Stimulated activated CD8-positive, alpha-beta memory T cell treated with anti-CD3 and anti-CD28 coated beads, Interleukin-12 subunit alpha, Interleukin-12 subunit beta, amount 100 ng/mL, for 1 hour (primary cell): ENCODE measurements around the gene ZSWIM5.
"Not testable (repeated sequence)": the region's sequence is repeated elsewhere in the genome, so short reads cannot be mapped to it uniquely, and the experiment has no call there.

Source experiments
- DNase-seq: peaks from one replicate; pipeline ENCODE4 v3.0.0-alpha.2; 2020; ENCODE audit warnings: low read depth

The ZSWIM5 gene

DNA sequence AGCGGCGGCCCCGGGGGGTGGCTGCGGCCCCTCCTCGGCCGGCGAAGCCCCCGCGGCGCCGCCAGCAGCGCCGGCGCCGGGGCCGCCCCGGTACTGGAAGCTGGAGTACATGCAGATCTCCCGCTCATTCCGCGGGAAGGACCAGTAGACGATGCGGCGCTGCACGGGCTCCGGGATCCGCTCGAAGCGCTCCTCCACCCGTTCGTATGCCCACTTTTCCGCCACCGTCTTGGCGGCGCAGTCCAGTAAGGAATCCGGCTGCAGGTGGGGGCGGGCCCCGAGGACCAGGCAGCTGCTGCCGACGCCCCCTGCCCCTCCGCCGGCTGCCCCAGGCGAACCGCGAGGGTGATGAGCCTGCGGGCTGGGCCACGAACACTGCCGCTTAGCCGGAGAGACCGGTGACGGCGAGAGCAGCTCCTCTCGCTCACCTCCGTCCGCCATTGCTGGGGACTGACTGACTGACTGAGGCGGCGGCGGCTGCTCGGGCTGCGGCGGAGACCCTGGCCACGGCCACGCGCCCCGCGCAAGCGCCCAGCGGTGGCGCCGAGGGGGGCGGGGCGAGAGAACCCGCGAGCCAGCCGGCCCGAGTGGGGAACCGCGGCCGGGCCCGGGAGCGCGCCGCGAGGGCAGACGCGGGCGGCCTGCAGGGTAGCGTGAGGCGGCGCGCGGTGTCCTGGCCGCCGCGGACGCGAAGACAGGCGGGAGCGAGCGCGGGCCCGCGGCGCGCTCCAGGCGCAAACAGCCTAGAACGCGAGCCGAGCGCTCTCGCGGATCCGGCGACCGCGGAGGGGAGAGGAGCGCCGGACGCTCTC is at the start of gene ZSWIM5:
Gene ZSWIM5 (minus strand): TSS at position 696 of the 812 bp plus-strand sequence. CDS start 255 bp downstream, at position 441.
- peak; percentile 24 for DNase-seq

DNA sequence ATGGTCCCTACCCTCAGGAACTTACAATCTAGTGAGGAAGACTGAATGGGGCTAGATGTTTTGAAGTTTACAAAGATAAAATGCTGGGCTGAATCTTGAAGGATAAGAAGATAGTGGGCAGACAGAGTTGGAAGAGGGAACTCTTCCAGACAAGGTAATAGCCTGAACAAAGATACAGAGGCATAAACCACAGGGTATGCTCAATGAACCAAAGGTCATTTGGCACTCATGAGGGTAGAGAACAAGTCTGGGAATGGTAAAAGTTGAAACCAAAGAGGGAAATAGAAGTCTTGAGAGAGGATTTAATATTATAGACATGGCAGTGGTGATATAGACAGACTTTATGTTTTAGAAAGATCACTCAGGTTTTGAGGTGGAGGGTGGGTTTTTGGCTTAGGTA is 48.1 kb upstream of the ZSWIM5 start:
- DNase-seq, result no peak

DNA sequence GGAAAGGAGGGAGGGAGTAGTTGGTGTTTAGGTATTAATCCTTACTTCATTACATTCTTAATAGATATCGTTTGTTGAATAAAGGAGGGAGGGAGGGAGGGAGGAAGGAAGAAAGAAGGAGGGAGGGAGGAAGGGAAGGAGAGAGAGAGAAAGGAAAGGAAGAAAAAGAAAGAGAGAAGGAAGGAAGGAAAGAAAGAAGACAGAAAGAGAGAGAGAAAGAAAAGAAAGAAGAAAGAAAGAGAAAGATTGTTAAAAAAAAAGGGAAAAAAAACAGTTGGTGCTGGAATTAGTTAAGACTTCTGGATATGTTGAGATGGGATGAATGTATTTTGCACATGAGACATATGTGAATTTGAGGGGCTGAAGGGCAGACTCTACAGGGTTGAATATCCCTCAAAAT is 44.1 kb upstream of the ZSWIM5 start:
- DNase-seq, result no peak

- DNase-seq, result not testable (repeated sequence)
These were observed 41.6 kb upstream of the ZSWIM5 start for GRCh38 chr1:45248004-45248403.

DNA sequence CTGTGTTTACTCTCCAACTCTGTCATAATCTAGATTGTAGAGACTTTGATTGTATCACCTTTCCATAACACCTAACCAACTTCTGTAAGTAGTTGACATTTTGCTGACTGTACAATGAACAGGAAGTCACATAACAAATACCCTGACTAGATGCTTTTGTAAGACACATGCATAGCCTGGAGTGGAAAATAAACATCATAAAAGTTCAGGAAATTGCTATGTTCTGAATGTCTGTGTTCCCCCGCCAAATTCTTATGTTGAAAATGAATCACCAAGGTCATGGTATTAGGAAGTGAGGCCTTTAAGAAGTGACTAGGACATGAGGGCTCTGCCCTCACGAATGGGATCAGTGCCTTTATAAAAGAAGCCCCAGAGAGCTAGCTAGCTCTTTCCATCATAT is 40.4 kb upstream of the ZSWIM5 start:
- DNase-seq, result no peak

DNA sequence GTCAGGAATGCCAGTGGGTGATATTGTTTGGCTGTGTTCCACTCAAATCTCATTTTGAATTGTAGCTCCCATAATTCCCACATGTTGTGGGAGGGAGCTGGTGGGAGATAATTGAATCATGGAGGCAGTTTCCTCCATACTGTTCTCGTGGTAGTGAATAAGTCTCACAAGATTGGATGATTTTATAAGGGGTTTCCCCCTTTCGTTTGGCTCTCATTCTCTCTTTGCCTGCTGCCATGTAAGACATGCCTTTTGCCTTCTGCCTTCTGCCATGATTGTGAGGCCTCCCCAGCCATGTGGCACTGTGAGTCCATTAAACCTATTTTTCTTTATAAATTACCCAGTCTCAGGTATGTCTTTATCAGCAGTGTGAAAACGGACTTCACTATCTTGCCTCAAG is 40.0 kb upstream of the ZSWIM5 start:
- not testable (repeated sequence) for DNase-seq

- no peak for DNase-seq
These were observed 38.3 kb upstream of the ZSWIM5 start for GRCh38 chr1:45244660-45245059.

GRCh38 chr1:45243476-45244343 is 37.3 kb upstream of the ZSWIM5 start:
- DNase-seq, result no peak

DNA sequence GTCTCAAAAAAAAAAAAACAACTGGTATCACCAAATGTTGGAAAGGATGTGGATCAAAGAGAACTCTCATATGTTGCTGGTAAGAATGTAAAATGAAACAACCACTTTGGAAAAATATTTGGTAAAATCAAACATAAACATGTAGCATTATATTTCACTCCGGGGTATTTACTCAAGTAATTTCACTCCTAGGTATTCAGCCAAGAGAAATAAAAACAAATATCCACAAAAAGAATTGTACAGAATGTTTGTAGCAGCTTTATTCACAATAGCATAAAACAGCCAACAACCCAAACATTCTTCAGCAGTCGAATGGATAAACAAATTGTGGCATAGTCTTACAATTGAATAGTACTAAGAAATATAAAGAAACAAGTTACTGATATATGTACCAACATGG is 32.4 kb upstream of the ZSWIM5 start:
- DNase-seq, result no peak

DNA sequence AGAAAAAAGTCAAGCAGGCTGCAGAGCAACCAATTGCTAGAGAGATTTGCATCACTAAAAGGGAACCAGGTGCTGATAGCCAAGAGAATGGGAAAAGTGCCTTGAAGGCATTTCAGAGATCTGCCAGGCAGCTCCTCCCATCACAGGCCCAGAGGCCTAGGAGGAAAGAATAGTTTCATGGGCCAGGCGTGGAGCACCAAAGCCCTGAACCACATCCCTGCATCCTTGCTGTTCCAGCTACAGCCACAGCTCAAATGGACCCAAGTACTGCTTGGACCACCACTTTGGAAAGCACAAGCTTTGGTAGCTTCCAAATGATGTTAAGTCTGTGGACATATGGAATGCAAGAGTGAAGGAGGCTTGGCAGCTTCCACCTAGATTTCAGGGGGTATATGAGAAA is 29.7 kb upstream of the ZSWIM5 start:
- no peak for DNase-seq

DNA sequence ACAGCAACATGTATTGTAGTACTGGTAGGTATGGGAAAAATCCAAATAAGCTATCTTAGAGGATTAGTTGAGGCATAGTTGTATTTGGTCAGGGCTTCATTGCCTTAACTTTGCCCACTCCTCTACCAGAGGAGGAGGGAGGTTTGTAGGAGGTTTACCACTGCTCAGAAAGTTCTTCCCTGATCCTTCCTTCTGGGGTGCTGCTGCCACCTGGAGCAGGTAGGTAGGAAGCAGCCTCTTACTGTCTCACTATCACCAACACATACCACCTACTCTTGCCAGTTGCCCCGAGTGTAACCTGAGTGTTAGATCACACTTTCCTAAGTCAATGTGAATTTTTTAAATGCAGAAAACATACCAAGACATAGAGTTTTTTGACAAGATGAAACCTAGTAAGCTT is 24.1 kb upstream of the ZSWIM5 start:
- DNase-seq, result no peak

- DNase-seq, result no peak
These were observed 19.2 kb upstream of the ZSWIM5 start for GRCh38 chr1:45225598-45225997.

GRCh38 chr1:45223710-45224109 is 17.3 kb upstream of the ZSWIM5 start:
- not testable (repeated sequence) for DNase-seq

- no peak for DNase-seq
These were observed 15.3 kb upstream of the ZSWIM5 start for GRCh38 chr1:45221716-45222115.

DNA sequence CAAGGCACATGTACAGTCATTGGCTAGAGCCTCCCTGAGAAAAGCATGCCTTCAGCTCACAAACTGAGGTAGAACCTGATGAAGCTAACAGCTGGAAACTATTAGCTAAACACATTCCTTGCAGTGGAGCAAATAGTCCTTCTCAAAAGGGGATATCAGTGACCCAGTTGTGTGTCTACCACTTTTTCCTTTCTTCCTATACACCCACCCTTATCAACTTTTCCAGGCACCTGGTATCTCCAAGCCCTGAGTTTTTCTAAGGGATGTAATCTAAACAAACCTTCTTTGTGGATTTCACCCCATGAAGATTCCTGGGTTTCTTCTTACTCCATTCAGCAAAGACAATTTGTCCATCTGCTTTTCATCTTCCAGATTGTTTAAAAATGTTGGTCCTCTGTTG is 10.5 kb upstream of the ZSWIM5 start:
- DNase-seq, result no peak

DNA sequence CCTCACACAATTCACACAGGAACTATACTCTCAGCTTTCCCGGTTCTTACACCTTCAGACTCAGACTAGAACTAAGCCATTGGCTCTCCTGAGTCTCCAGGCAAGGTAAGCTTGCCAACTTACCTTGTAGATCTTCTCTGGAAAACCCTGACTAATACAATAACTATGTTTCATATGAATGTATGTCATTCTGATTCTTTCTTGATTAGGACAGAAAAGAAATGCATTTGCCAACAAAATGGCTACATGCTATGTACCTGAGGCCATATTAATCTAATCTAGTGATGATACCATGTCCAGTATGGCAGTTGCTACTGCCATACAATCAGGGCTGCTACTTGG is 9.8 kb upstream of the ZSWIM5 start:
- DNase-seq, result no peak

DNA sequence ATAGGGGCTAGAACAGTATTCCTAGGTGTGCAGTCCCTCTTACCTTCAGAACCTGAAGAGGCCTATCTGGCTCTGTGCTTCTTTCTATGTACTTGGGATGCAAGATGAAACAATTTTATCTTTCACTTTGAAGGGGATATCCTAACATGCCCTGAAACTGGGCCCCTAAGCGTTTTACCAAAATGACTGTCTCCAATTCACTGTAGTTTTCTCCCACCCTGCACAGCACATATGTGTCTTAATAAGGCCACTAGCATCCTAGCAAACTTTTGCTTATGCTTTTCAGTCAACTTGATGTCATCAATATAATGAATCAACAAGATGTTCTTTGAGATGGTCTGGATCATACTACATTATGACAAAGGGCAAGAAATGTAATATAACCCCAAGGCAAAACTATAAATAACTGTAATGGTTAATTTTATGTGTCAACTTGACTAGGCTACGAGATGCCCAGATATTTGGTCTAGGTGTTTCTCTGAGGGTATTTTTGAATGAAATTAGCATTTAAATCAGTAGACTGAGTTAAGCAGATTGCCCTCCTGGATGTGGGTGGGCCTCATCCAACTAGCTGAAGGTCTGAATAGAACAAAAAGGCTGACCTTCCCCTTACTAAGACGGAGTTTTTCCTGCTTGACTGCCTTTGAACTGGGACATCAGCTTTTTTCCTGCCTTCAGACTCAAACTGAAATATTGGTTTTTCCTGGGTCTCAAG is 9.2 kb upstream of the ZSWIM5 start:
- no peak for DNase-seq

DNA sequence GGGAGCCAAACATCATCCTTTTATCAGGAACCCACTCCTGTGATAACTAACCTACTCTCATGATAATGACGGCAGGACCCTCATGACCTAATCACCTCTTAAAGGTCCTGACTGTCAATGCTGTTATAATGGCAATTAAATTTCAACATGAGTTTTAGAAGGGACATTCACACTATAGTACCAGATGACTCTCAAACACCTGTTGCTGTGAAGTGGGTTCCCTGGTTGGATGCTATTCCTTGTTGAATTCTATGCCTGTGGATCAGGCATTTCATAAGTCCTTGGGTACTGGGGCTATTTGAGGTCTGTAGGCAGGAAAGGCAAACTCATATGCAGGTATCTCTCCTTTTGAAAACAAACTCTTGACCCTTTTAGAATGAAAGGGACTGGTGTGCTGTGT is 7.5 kb upstream of the ZSWIM5 start:
- no peak for DNase-seq

GRCh38 chr1:45211076-45211475 is 4.7 kb upstream of the ZSWIM5 start:
- no peak for DNase-seq

GRCh38 chr1:45206808-45207623 is 611 bp upstream of the ZSWIM5 start:
- no peak for DNase-seq

DNA sequence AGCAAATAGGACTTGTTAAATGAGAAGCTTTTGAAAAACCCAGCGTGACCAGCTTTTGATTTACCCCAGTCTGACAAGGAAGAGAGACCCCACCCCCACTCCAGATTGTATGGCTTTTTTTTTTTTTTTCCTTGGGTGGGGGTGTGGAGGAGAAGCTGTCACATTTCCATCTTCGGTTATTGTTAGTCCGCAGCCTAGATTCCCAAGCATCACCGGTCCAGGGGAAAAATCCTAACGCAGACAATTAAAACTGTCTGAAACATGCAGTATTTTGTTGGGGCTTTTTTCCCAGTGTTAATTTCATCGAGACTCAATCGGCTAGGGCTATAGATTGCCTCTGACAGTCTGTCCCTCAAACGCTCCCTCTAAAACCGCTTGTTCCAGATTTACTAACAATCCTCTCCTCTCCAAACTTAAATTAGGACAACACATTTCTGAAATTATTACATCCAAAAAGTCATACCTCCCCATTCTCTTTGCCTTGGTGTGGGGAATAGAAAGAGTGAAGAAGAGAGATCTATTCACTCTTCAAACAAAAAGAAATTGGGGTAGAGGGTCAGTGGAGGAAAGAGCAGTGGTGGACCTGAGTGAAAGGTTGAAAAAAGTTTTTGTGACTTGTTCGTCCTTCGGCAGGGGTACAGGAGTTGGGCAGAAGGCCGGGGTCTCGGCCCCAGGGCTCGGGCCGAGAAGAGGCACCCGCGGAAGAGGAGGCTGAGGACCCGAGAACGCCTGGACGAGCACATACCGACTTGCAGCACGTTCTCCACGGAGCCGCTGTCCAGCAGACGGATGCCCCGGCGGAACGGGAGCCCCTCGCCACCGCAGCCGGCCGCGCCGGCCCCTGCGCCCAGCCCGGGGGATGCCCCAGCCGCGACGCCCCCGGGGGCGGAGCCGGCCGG is 1.1 kb downstream of the ZSWIM5 start:
- DNase-seq, result no peak
